ENCODE data around the gene PDCD1. TPM values are rescaled to one million over a fixed set of nuclear protein-coding genes. Genes with fewer than 3 reads are reported as not detected.

The PDCD1 gene
- total and polyA plus RNA-seq, 7 donors, result 0.14 to 3.2 (median 0.67) TPM; not detected in 3

DNA sequence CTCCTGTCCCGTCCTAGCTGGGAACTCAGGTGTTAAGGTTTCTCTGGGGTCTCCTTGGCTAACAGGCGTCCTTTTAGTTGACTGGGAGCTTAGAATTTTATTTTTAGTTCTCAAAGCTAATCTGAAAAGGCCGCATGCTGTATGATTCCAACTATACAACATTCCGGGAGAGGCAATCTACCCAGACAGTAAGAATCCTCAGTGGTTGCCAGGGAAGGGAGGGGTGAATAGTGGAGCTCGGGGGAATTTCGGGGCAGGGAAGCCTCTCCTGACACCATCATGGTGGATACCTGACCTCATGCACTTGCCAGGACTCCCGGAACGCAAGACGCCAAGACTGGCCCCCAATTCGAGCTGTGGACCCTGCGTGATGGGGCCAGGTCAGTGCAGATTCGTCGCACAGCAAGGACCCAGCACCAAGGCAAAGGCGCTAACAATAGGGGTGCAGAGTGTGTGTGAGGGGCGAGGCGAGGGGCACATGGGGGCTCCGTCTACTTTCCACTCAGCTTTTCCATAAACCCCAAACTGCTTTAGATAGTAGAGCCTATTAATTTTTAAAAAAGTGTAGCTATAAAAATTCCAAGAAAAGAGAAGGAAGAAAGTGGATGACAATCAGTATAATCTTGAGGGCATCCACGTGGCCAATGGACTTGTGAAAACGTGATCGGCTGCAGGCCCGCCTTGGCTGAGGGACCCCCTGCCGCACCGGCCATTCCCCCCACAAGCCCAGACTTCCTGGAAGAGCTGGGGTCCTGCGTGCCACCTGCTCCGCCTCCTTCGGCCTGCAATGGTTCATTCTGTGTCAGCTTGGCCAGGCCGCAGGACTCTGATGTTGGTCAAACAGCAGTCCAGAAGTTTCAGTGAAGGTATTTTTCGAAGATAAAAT is 17.3 kb downstream of the PDCD1 start:
- Histone ChIP-seq H3K9me3 (no peaks in the 10 kb centered on the region), H3K4me3 (no peak overlapping the region), H3K36me3 (no peaks in the 10 kb centered on the region), H3K27me3 (no peaks in the 10 kb centered on the region), H3K27ac (peak overlapping the region in 1 of 4 donors; percentile 8), H3K4me1 (peaks cover 0 to 9% (median 7%) of the 10 kb centered on the region in 4 donors)
- DNase-seq, result peak; percentile 58
- 79 to 88% methylated on average over 28 of the region's 28 CpGs for WGBS, 2 donors
- intact Hi-C loops (cut with DNase I), result no loop called here
- no peak for TF ChIP-seq POLR2A (IDR thresholded peaks at IDR 0.05)
- no peak for TF ChIP-seq POLR2AphosphoS5 (IDR thresholded peaks at IDR 0.05)
- TF ChIP-seq CTCF (IDR thresholded peaks at IDR 0.05), result no peak
- TF ChIP-seq EP300 (IDR thresholded peaks at IDR 0.05), result no peak

DNA sequence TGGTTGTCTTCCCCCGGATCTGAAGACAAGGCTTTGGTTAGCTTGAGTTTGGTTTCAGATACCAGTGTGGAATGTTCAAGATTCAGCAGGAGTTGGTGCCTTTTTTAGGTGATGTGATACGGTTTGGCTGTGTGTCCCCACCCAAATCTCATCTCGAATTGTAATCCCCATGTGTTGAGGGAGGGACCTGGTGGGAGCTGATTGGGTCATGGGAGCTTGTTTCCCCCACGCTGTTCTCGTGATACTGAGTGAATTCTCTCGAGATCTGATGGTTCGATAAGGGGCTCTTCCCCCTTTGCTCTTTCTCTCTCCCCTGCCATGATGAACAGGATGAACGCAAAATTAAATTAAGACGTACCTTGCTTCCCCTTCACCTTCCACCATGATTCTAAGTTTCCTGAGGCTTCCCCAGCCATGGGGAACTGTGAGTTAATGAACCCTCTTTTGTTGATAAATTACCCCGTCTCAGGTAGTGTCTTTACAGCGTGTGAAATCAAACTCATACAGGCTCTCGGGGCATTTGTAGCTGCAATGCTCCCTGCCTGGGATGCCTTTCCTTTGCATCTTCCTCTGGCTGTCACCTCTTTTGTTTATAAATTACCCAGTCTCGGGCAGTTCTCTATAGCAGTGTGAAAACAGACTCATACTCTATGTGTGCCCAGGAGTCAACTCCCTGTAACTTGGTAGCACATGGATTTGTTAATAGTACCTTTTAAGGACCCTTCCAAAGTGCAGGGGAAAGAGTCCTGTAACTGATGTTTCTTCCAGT is 21.3 kb downstream of the PDCD1 start:
- peaks cover 0 to 8% (median 3%) of the 10 kb centered on the region in 4 donors for H3K4me1 ChIP-seq
- TF ChIP-seq CTCF (IDR thresholded peaks at IDR 0.05), result no peak
- TF ChIP-seq EP300 (IDR thresholded peaks at IDR 0.05), result no peak
- TF ChIP-seq POLR2A (IDR thresholded peaks at IDR 0.05), result no peak
- no peak for TF ChIP-seq POLR2AphosphoS5 (IDR thresholded peaks at IDR 0.05)
- no peak overlapping the region for H3K4me3 ChIP-seq
- H3K9me3 ChIP-seq, result no peaks in the 10 kb centered on the region
- DNase-seq, result no peak
- intact Hi-C loops (cut with DNase I), result no loop called here
- no peaks in the 10 kb centered on the region for H3K36me3 ChIP-seq
- WGBS, 2 donors, result 74 to 79% methylated on average over 13 of the region's 13 CpGs
- H3K27me3 ChIP-seq, result no peaks in the 10 kb centered on the region
- H3K27ac ChIP-seq, result no peak overlapping the region

- H3K36me3 ChIP-seq, result no peaks in the 10 kb centered on the region
- H3K27ac ChIP-seq, result no peak overlapping the region
- H3K9me3 ChIP-seq, result no peaks in the 10 kb centered on the region
- no peak for DNase-seq
- no peak overlapping the region for H3K4me3 ChIP-seq
- 64 to 65% methylated on average over 6 of the region's 6 CpGs for WGBS, 2 donors
- no peaks in the 10 kb centered on the region for H3K27me3 ChIP-seq
- no peak for TF ChIP-seq POLR2AphosphoS5 (IDR thresholded peaks at IDR 0.05)
- peaks cover 0 to 8% (median 3%) of the 10 kb centered on the region in 4 donors for H3K4me1 ChIP-seq
- intact Hi-C loops (cut with DNase I), result no loop called here
Measured at GRCh38 chr2:241836292-241836691, 22.4 kb downstream of the PDCD1 start.

- peak; percentile 28 for DNase-seq
- Histone ChIP-seq H3K9me3 (no peaks in the 10 kb centered on the region), H3K4me3 (no peak overlapping the region), H3K27me3 (no peaks in the 10 kb centered on the region), H3K27ac (no peak overlapping the region), H3K36me3 (no peaks in the 10 kb centered on the region), H3K4me1 (peaks cover 0 to 8% (median 3%) of the 10 kb centered on the region in 4 donors)
- intact Hi-C loops (cut with DNase I), result no loop called here
- WGBS, 2 donors, result 64 to 75% methylated on average over 4 of the region's 4 CpGs
- TF ChIP-seq EP300 (IDR thresholded peaks at IDR 0.05) (no peak), POLR2A (IDR thresholded peaks at IDR 0.05) (no peak), CTCF (IDR thresholded peaks at IDR 0.05) (no peak), POLR2AphosphoS5 (IDR thresholded peaks at IDR 0.05) (no peak)
Measured at GRCh38 chr2:241835611-241836010, 23.1 kb downstream of the PDCD1 start.

Data from sigmoid colon (tissue), 7 donors.